Measurements from ENCODE around the gene KRTAP10-3. TPM values are rescaled to one million over a fixed set of nuclear protein-coding genes. Genes with fewer than 3 reads are reported as not detected.
A peak's percentile ranks its signal among the peaks of the same experiment; 100 is the strongest.

KRTAP10-3 gene
- total RNA-seq, 6 donors from 2014 or later: not detected

DNA sequence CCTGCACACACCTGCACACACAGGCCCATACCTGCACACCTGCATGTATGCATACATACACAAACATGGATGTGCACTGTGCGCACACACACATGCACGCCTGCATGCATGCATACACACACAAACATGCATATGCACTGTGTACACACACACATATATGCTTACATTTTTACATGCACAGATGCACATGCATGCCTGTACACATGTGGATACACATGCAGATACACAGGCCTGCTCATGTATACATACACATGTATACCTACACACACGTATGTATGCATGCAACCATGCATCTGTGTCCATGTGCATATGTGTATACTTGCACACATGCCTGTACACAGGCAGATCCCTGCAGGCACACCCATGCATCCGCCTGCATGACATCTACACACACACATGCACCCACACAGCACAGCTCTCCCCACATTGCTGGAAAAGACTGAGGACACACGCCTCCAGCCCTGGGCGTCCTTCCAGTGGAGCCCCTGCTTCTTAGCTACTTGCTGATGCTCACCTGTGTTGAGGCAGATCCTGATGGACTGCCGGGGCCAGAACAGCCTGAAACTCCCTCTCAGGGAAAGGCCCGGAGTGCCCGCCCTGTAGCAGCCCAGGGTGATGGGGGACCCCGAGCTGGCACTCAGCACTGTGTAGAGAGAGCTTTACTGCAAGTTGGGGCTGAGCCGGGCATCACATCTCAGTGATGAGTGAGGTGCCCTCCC lies 47.2 kb downstream of the KRTAP10-3 start:
- TF ChIP-seq, protein P1, sequence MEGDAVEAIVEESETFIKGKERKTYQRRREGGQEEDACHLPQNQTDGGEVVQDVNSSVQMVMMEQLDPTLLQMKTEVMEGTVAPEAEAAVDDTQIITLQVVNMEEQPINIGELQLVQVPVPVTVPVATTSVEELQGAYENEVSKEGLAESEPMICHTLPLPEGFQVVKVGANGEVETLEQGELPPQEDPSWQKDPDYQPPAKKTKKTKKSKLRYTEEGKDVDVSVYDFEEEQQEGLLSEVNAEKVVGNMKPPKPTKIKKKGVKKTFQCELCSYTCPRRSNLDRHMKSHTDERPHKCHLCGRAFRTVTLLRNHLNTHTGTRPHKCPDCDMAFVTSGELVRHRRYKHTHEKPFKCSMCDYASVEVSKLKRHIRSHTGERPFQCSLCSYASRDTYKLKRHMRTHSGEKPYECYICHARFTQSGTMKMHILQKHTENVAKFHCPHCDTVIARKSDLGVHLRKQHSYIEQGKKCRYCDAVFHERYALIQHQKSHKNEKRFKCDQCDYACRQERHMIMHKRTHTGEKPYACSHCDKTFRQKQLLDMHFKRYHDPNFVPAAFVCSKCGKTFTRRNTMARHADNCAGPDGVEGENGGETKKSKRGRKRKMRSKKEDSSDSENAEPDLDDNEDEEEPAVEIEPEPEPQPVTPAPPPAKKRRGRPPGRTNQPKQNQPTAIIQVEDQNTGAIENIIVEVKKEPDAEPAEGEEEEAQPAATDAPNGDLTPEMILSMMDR (IDR thresholded peaks at IDR 0.05): no peak
- TF ChIP-seq POLR2AphosphoS5 (IDR thresholded peaks at IDR 0.05) (no peak), EP300 (IDR thresholded peaks at IDR 0.05) (no peak), POLR2A (IDR thresholded peaks at IDR 0.05) (no peak)
- no peaks in the 10 kb centered on the region for H3K9me3 ChIP-seq
- H3K36me3 ChIP-seq: no peaks in the 10 kb centered on the region
- no peaks in the 10 kb centered on the region for H3K27me3 ChIP-seq
- 82 to 95% methylated on average over 4 to 11 of the region's 11 CpGs for WGBS, 2 donors
- no peak for DNase-seq
- no peak overlapping the region for H3K27ac ChIP-seq
- peaks cover 0 to 12% (median 10%) of the 10 kb centered on the region in 4 donors for H3K4me1 ChIP-seq
- no peak for ATAC-seq (ENCODE audit: low FRiP score in 2 of 2)
- no peak overlapping the region for H3K4me3 ChIP-seq

DNA sequence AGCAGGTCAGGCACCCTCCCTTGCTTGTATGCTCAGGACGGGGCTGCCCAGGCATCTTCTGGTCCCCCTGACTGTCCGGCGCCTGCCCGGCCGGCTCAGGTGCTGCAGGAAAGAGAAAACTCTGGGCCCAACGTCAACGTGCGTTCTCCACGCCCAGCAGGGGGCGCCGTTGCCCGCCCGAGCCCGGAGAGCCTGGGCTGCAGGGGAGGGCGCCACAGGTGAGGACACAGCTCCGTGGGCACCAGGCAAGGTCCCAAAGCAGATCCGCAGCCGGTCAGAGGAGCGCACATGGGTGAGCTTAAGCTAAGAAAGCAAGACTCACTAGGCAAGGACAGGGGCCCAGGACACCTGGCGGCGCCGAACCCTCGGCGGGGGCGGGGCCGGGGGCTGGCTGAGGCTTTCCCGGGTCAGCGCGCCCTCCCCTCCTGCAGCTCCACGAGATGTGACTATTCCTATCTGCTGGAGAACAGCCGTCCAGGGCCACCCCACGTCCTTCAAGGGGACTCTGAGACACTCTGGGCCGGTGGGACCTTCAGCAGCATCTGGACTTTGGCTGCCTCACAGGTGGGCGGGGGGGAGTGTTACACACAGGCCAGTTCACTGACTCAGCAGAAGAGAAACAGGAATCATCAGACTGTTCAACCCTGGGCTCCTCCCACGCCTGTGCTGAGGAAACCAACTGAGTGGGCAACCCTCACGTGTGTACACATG lies 47.9 kb downstream of the KRTAP10-3 start:
- Histone ChIP-seq H3K4me3 (no peak overlapping the region), H3K27me3 (no peaks in the 10 kb centered on the region), H3K27ac (no peak overlapping the region), H3K36me3 (no peaks in the 10 kb centered on the region), H3K9me3 (no peaks in the 10 kb centered on the region), H3K4me1 (peaks cover 0 to 12% (median 10%) of the 10 kb centered on the region in 4 donors)
- DNase-seq (peak; percentile 62 to 94), ATAC-seq (ENCODE audit: low FRiP score in 2 of 2) (peak; percentile 58 to 62)
- no peak for TF ChIP-seq POLR2AphosphoS5 (IDR thresholded peaks at IDR 0.05)
- TF ChIP-seq POLR2A (IDR thresholded peaks at IDR 0.05): no peak
- no peak for TF ChIP-seq EP300 (IDR thresholded peaks at IDR 0.05)
- TF ChIP-seq, protein P1 (IDR thresholded peaks at IDR 0.05): peak; percentile 60 to 92 (median 84)
- 19 to 40% methylated on average over 1 to 22 of the region's 36 CpGs for WGBS, 2 donors

DNA sequence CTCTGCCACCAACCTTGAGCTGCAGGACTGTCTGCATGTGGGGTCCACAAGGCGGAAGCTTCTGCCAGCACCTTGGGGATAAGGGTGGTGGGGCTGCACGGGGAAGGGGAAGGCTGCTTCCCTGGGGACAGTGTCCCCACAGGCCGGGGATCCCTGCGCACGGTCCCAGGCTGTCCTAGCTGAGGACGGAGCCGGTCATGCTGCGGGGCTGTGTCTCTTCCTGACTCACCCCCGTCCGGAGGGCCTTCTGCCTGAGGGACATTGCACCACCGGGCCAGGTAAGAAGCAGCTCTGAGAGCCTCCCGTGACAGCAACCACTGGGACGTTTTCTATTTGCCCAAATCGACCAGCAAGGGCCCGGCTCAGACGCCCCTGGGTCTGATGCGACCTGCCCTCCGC lies 48.5 kb downstream of the KRTAP10-3 start:
- 71% methylated on average over 18 of the region's 18 CpGs; no CpG with 5 or more reads in 1 of the 2 donors for WGBS, 2 donors
- no peaks in the 10 kb centered on the region for H3K27me3 ChIP-seq
- no peak for TF ChIP-seq POLR2AphosphoS5 (IDR thresholded peaks at IDR 0.05)
- TF ChIP-seq, protein P1 (IDR thresholded peaks at IDR 0.05): no peak
- TF ChIP-seq POLR2A (IDR thresholded peaks at IDR 0.05): no peak
- H3K36me3 ChIP-seq: no peaks in the 10 kb centered on the region
- no peak overlapping the region for H3K4me3 ChIP-seq
- peaks cover 0 to 12% (median 10%) of the 10 kb centered on the region in 4 donors for H3K4me1 ChIP-seq
- DNase-seq: no peak
- no peak for ATAC-seq (ENCODE audit: low FRiP score in 2 of 2)
- no peak overlapping the region for H3K27ac ChIP-seq
- no peaks in the 10 kb centered on the region for H3K9me3 ChIP-seq

DNA sequence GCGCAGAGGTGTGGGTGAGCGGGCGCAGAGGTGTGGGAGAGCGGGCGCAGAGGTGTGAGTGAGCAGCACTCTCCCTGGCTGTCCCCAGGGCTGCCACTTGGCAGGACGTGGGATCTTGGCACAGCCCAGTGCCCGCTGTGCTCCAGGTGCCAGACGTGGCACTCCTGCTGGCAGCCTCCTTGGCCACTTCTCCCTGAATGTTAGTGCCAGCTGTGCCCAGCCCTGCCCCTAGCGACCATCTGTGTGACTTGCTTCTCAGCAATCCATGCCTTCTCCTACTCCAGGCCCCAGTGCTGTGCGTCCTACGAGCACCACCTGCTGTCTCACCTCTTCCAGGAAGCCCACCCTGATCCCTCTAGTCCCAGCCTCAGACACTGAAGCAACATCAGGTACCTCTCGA lies 49.1 kb downstream of the KRTAP10-3 start:
- H3K4me3 ChIP-seq: no peak overlapping the region
- H3K27ac ChIP-seq: no peak overlapping the region
- ATAC-seq (ENCODE audit: low FRiP score in 2 of 2) (peak; percentile 43 to 83), DNase-seq (peak; percentile 83 to 88)
- H3K36me3 ChIP-seq: no peaks in the 10 kb centered on the region
- H3K27me3 ChIP-seq: no peaks in the 10 kb centered on the region
- TF ChIP-seq, protein P1 (IDR thresholded peaks at IDR 0.05): peak in 5 of 6 experiments; percentile 12 to 79 (median 57)
- TF ChIP-seq EP300 (IDR thresholded peaks at IDR 0.05) (no peak), POLR2A (IDR thresholded peaks at IDR 0.05) (no peak), POLR2AphosphoS5 (IDR thresholded peaks at IDR 0.05) (no peak)
- no peaks in the 10 kb centered on the region for H3K9me3 ChIP-seq
- peaks cover 0 to 12% (median 10%) of the 10 kb centered on the region in 4 donors for H3K4me1 ChIP-seq
- 71 to 77% methylated on average over 10 to 12 of the region's 12 CpGs for WGBS, 2 donors
